IPS DF 19.7 (cell line): Measurements from ENCODE around the gene PRDM16.
"Not testable (repeated sequence)": the region's sequence is repeated elsewhere in the genome, so short reads cannot be mapped to it uniquely, and the experiment has no call there.

ENCODE experiments used
- DNase-seq: peaks from one replicate; pipeline ENCODE4 v3.0.0-alpha.2; 2013; ENCODE audit warnings: low read depth, low spot score

The PRDM16 gene

DNA sequence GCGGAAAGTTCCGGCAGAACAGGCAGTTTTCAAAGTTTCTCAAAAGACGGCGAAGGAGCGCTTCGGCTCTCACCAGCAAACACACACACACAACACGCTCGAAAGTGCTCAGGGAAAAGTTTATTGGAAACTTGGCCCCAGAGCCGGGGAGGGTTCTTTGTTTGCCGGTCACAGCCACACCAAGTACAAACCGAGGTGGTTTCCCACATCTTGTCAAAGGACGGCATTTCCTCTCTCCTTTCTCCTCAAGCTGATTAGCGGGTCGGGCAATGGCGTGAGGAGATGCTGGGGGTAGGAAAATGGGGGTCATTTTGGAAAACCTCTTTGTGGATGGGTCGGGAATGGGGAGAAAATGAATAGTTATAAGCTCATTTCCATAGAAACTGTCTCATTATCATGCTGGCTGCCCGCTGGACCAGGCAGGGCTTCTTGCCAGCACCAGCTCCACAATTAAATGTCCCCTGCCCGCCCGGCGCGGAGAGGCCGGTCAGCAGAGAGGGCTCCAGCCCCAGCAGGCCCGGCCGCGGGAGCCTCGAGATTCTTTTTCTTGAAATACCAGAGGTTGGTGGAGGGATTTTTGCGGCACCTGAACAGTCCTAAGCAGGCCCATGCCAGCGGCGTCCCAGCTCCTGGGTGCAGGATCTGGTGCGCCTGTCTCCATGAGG lies 92.3 kb downstream of the PRDM16 start:
- no peak for DNase-seq

DNA sequence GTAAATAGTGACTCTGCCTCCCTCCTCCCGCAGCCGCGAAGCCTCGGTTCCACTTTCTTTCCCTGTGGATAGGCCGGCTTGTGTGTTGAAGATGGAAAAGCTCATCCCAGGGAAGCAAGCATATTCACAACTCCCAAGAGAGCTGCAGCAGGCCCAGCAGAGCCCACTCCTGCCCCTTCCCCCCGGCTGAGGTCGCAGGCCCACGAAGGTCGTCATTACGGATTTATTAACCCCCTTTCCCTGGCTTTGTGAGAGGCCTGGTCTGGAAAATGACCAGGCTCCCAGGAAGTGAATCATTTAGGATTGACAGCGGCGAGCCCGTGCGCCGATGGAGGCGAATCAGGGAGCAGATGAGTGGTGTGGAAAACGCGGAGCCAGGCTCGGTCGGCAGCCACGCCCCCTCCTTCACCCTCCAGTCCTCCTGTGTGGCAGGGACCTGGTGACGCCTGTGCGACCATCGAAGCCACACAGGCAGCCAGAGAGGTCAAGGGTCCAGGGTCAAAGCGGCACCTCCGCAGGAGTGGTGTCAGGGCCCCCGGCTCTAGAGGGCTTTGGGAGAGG lies 93.4 kb downstream of the PRDM16 start:
- DNase-seq, result no peak

DNA sequence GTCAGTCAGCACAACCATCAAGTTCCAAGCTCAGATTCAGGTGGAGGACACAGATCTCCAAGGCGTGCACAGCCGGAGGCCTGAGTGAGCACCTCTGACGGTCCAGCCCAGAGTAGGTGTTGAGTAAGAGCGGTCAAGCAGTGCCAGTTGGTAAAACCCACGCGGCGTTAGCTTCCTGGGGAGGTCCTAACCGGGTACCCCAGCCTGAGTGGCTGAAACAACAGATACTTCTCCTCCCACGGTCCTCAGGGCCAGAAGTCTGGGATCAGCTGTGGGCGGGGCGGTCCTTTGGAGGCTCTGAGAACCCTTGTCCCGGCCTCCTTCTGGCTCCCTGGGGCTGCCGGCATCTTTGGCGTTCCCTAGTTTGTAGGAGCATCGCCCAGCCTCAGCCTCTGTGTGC lies 94.4 kb downstream of the PRDM16 start:
- no peak for DNase-seq

DNA sequence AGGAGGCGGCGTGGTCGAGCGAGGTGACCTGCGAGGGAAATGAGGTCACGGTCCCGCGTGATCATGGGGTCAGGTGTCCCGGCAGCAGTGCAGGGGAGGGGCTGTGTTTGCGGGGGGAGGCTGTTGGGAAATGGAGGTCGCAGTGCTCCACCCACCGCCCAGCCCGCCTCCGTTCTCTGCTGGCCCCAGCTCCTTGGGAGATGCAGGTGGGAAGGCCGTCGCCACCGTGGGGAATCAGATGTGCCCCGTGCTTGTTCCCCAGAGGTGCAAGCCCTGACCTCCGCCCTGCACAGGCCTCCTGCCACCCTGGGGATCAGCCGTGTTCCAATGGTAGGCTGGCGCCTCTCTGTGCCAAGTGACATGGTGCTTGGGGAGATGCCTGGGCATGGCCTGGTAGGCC lies 95.7 kb downstream of the PRDM16 start:
- DNase-seq, result no peak

DNA sequence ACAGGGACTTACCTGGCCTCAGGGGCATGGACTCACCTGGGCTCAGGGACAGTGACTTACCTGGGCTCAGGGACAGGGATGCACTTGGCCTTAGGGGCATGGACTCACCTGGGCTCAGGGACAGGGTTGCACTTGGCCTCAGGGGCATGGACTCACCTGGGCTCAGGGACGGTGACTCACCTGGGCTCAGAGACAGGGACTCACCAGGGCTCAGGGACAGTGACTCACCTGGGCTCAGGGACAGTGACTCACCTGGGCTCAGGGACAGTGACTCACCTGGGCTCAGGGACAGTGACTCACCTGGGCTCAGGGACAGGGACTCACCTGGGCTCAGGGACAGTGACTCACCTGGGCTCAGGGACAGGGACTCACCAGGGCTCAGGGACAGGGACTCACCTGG lies 96.2 kb downstream of the PRDM16 start:
- not testable (repeated sequence) for DNase-seq

DNA sequence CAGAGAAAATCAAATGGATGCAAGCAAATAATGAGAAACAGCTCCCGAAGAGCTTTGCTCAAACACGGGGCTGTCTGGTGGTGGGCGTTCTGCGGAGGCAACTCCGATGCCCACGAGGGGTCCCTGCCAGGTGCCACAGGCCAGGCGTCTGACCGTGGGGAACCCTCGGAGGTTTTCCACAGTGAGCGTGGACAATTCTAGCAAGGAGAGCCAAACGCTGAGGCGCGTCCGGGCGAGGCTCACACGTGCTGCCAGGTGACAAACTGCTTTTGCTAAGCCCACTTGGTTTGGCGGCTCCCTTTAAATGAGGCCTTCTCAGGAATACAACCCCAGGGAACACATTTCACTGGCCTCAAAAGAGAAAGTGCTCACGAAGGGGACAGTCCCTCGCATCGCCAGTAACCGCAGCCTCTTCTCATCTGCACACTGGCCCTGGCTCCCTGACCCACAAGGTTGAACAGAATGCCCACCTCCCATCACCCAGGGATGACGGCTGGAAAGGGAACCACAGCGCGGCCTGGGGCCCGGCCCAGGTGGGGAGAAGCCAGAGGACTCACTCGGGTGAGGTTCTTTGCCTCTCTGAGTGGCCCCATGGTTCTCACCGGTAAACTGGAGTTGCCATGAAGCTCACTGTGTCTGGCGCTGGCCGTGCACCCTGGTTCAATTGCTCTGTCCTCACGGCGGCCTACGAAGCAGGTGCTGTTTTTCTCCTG lies 97.4 kb downstream of the PRDM16 start:
- DNase-seq, result no peak

DNA sequence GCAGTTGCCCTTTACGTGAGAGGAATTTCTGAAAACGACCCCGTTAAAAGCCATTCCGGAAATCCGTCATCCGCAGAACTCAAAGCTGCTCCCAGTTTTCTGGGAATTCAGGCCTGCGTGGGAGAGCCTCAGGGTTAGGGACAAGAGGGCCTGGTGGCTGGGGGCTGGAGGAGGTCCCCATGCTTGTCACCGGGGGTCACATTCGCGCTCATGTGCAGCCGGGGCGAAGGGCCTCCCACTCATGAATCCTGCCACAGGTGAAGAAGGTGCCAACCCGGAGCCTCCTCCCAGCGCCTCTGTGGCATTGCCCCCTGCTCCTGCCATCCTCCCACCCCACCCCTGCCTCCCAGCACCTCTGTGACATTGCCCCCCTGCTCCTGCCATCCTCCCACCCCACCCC lies 98.3 kb downstream of the PRDM16 start:
- no peak for DNase-seq

DNA sequence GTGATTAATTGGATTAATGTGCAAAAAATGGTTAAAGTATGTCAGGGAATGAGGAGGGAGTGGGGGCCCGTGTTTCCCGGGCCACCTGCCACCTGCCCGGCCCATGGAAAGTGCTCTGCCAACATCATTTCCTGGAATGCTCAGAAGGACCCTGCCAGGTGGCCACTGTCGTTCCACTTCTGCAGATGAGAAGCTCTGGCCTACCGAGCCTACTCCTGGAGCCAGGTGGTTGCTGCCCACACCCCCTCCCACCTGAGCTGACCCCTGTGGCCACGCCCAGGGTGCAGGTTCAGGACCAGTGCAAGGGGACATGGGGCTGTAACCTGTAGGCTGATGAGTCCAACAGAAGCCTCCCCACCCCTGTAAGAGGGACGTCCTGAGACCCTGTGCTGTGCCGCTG lies 99.7 kb downstream of the PRDM16 start:
- no peak for DNase-seq

DNA sequence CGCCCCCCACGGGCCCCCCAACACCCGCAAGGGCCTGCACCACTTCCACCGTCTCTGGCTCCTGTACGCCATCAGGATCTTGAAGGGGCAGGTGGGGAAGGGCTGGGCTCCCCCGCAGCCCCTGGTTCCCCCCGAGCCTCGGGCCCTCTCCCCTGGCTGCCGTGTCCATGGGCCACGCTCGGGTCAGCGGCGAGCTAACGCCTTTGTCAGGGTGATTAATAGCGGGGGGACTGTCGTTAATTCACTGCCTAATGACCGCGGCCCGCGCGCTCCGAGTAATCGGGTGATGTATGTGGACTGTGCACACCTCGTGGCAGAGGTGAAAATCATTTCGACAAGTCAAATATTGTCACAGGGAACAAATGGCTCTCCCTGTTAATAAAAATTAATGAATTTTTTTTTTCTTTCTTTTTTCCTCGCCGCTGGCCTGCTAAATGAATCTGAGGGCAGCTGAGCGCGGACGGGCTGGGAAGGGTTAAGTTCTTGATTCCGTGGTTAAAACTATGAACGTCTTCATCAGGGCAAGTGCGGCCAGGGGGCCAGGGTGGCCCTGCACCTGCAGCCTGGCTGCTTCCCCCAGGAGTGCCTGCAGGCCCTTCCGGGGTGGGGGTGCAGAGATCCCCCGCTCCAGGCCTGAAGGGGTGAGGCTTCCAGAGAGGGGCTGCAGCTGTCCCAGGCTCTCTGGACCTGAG lies 100.8 kb downstream of the PRDM16 start:
- no peak for DNase-seq

DNA sequence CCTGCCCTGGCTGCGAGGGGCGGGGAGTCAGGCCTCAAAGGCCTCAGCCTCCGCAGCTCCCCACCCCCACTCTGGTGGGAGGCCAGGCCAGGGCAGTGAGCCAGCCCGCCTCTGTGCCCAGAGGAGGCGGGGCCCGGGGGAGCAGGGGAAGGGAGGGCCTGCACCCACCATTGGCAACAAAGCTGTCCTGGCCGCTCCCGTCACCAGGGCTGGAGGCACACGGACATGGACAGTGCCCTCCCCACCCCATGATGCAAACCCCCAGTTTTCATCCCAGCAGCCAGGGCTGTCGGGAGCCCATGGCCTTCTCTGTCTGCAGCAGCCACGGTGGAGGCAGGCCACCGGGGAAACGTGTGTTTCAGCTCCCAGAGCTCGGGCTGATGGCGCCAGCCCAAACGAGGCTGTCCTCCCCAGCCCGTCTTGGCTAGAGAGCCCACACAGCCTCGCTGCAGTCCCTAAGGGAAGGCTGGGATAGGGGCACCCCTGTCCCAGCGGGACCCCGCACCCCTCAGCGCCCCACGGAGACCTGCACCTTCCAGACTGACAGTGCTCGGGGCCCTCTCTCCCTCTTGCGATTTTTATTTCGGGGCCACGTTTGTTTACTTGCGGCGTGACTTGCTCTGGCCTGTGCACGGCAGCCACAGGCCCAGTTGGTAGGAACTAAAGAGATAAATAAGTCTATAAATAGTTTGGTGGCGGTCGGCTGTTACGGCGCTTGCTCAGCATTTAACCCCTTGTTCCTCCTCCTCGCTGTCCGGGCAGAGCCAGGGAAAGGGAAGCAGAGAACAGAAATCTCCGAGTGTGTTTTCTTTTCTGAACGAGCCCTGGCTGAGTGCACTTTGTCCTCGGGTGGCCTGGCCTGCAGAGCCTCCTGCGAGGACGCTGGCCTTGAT lies 101.8 kb downstream of the PRDM16 start:
- DNase-seq, result no peak

DNA sequence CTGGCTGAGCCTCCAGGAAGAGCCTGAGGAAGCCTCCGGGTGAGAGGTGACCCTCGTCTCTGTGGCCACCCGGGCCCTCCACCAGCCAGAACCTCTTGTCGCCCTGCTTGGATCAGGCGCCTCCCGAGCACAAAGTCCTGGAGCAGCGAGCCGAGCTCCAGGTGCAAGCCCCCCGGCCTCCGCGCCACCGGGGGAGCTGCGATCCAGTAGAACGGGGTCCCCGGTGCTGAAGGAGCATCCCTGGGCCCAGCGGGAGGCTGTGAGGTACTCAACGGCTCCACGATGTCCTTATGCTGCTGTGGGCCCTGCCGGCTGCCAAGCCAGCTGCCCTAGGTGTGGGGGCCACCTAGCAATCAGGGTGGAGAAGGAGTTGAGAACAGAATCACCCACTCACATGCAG lies 102.8 kb downstream of the PRDM16 start:
- DNase-seq, result no peak

DNA sequence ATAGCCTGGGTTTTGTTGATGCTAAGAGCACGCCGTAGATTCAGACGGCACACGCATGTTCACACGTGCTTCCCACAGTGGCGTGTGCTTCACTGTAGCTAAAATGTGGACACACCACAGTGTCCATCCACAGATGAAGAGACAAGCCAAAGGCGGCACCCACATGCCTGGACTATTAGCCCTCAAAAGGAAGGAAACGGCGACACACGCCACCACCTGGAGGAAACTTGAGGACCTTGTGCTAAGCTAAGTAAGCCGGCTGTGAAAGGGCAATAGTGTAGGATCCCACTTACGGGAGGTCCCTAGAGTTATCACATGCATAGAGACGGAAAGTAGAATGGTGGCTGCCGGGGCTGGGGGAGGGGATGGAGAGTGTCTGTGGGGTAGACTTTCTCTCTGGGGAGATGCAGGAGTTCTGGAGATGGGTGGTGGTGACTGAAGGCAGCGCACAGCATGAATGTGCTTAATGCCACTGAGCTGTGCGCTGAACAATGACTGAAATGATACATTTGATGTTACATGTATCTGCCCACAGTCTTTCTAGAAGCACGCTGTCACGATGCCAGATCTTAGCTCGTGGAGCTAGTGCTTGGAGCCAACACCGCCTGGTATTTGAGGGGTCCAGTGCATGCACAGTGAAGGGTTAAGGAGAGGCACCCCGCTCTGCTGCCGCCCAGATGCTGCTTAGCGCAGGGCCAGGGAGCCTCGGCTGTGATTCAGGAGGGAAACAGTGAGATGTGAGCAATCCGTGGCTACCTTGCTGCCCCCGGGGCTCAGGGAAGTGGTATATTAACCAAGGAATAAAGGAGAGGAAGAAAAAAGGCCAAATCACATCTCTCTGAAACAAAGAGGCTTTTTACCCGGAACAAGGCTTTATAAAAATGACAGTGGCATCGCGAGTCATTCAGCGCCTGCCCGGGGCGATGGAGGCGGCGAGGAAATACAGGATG lies 103.7 kb downstream of the PRDM16 start:
- no peak for DNase-seq

DNA sequence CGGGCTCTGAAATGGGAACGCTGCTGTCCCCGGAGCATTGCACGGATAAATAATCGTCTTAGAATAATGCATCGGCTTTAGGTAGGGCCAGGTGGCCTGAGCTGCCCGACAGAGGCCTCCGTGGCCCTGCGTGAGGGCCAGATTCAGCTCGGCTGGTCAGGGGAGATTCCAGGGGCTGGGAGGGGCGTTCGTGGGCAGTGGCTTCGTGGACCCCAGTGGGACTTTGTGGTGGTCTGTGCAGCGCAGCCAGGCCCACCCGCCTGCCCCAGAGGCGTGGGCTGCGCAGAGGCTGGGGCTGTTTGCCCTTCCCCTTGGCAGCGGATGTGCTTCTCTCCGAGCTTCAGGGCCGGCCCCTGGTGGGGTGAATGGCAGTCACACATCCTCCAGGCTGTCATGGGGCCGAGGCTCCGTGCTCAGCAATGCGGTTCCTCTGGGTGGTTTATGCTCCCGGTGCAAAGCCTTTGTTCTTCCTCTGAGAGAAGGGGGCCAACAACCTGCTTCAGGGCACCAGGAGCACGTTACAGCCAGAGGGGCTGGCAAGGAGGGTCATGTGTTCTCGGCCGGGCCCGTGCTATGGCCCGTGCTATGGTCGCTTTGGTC lies 104.5 kb downstream of the PRDM16 start:
- no peak for DNase-seq

DNA sequence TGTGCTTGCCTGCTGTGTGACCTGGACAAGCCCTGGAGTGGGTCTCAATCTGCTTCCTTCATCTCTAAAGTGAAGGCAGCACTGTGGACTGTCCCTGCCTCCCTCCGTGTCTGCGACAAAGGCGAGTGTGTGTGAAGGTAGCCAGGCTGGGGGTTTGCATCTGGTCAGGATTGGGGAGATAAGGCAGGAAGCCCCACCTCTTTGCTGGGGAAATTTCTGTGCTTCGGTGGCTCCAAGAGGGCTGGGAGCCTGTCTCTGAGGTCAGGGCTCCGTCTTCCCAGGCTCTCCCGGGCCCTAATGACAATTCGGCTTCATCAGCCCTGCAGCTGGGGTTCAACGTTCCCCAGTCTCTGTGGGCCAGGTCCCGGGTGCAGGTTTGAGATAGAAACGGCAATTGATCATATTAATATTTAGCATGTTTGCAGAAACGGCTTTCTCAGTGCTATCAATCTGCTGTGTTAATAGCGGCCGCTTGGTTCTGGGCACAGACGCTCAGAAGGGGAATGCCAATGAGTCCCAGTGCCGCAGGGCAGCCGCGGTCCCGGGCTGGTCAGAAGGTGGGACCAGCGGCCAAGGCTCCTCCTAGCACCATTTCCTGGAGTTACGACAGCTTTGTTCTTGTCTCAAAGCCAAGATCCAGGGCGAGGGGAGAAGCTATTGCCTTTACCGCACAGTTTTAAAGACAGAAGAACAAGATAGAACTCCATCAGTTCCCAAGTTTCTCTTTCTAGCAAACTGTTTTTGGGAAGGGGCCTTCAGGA lies 105.7 kb downstream of the PRDM16 start:
- no peak for DNase-seq

DNA sequence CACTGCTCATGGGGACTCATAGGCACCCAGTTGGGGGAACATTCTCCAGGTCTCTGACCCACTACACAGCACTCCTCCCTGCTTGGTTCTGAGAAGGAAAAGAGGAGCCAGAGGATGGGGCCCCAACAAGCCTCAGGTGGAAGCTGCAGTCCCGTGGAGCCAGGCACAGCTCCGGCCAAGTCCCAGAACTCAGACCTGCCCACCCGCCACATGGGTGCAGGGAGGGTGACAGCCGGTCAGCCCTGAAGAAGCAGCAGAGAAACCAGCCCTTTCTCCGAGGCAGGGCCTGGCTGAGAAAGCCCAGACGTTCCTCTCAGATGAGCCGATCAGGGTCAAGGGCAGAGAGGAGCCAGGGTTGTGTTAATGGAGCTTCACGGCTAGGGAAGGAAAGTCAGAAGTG lies 106.5 kb downstream of the PRDM16 start:
- DNase-seq, result no peak

DNA sequence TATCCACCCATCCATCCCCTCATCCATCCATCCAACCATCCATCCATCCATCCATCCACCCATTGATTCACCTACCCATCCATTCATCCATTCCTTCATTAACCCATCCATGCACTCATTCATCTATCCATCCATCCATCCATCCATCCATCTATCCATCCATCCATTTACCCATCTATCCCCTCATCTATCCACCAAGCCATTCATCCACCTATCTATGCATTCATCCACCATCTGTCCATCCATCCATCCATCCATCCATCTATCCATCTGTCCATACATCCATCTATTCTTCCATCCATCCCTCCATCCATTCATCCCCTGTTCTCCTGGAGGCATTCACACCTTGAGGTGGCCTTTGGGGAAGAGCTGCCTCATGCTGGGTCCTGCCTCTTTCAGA lies 107.0 kb downstream of the PRDM16 start:
- DNase-seq, result no peak

DNA sequence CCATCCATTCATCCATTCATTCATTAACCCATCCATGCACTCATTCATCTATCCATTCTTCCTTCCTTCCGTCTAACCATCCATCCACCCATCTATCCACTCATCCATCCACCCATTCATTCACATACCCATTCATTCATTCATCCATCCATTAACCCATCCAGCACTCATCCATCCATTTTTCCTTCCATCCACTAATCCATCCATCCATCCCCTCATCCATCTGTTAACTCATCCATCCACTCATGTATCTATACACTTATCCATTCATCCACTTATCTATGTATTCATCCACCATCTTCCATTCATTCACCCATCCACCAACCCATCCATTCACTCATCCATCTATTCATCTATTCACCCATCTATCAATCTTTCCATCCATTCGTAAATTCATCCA lies 107.8 kb downstream of the PRDM16 start:
- DNase-seq, result no peak

DNA sequence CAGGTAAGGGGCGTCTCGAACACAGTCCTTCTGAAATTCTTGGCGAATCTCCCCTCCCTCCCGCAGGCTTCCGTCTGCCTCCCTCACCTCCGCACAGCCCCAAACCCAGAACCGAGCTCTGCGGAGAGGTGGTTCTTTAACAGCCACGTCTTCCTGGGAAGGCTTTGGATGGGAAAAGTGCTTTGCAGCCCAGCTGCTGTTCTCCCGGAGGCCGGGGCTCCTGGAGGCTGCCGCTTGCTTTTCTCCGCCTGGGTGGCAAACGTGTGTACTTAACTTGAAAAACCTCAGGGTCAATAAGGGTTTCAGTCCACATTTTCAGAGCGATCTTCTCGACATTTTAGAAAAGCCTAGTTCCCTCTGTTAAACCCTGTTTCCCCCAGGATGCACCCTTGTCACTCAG lies 109.3 kb downstream of the PRDM16 start:
- DNase-seq, result no peak

DNA sequence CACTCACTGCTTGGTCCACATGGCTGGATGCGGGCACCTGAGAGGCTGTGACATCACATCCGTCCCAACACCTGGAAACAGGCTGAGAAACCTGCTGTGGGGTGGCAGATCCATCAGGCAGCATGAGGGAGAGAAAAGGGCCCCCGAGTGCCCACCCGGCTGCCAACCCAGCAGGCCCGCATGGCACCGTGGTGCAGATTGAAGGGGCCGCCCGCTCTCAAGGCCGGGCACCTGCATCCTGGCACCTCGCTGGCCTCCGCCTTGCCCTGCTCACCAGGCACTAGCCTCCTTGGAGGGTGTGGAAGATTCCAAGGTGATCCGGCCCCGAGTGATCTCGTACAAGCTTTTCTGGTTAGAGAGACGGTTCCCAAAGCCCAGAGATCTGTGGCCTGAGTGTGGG lies 110.5 kb downstream of the PRDM16 start:
- DNase-seq, result no peak
